HepG2 (cell line): ENCODE data around the gene POLR3K. TPM values are rescaled to one million over a fixed set of nuclear protein-coding genes. Genes with fewer than 3 reads are reported as not detected.

Source experiments
- GABPB1 ChIP-seq: IDR thresholded peaks from 2 replicates; pipeline ENCODE4 v1.6.1; 2016; ENCODE audit warnings: mild to moderate bottlenecking, missing genetic modification reagents, moderate library complexity, missing compliant biosample characterization
- ISL2 ChIP-seq: sonication (generic); formaldehyde crosslinking; IDR thresholded peaks from 2 replicates; pipeline ENCODE4 v1.5.0; 2020; ENCODE audit warnings: missing genetic modification reagents
- PHF21A ChIP-seq: sonication (generic); formaldehyde crosslinking; IDR thresholded peaks from 2 replicates; pipeline ENCODE4 v1.5.0; 2020; ENCODE audit warnings: mild to moderate bottlenecking, missing genetic modification reagents
- SMC3 ChIP-seq: IDR thresholded peaks from 2 replicates; pipeline ENCODE4 v1.6.1; 2011; ENCODE audit warnings: low read length, improper control_type of control experiment
- ZFP82 ChIP-seq: sonication (generic); formaldehyde crosslinking; IDR thresholded peaks from 2 replicates; pipeline ENCODE4 v1.5.1; 2020; ENCODE audit warnings: mild to moderate bottlenecking, missing genetic modification reagents, borderline replicate concordance
- ZNF275 ChIP-seq: sonication (generic); formaldehyde crosslinking; IDR thresholded peaks from 2 replicates; pipeline ENCODE4 v1.8.0; 2022; ENCODE audit warnings: missing genetic modification reagents, mild to moderate bottlenecking, inconsistent platforms, borderline replicate concordance
- ZNF33B ChIP-seq: sonication (generic); formaldehyde crosslinking; IDR thresholded peaks from 2 replicates; pipeline ENCODE4 v1.5.1; 2020; ENCODE audit warnings: mild to moderate bottlenecking, missing genetic modification reagents
- ZNF850 ChIP-seq: sonication (generic); formaldehyde crosslinking; conservative IDR thresholded peaks from 2 replicates; pipeline ENCODE4 v1.9.0; 2021; ENCODE audit warnings: mild to moderate bottlenecking, missing genetic modification reagents
- ZNF883 ChIP-seq: sonication (generic); formaldehyde crosslinking; IDR thresholded peaks from 2 replicates; pipeline ENCODE4 v1.5.1; 2020; ENCODE audit warnings: mild to moderate bottlenecking, missing genetic modification reagents; ENCODE audit errors: not compliant biosample characterization
- ZUFSP ChIP-seq: sonication (generic); formaldehyde crosslinking; IDR thresholded peaks from 2 replicates; pipeline ENCODE4 v1.9.0; 2021; ENCODE audit warnings: missing genetic modification reagents, mild to moderate bottlenecking, borderline replicate concordance
- polyA plus RNA-seq, 8 experiments: library from polyadenylated mRNA; depleted of rRNA in 3 of 8; stranded (reverse) in 7 of 8; unstranded in 1 of 8; fragments of >200 nt; fragmentation: Illumina TruSeq in 4 of 8; extraction: Trizol in 4 of 8; gene quantifications; 2 replicates each; pipeline versions ENCODE4 v1.2.1 to v1.2.3, GENCODE V29; 2011 to 2016; ENCODE audit warnings: low read depth in 4 of 8, missing spikeins in 1 of 8, mixed read lengths in 1 of 8; ENCODE audit not compliant: insufficient read depth in 1 of 8
- total RNA-seq, 5 experiments: library from RNA; depleted of rRNA; stranded (reverse); fragments of >200 nt; fragmentation: Illumina TruSeq; extraction: Trizol; gene quantifications; 2 replicates each; pipeline ENCODE4 v1.2.3, GENCODE V29; 2016; ENCODE audit warnings: low read depth in 1 of 5
- TF ChIP-seq, protein P1 (sequence below): sonication (generic); formaldehyde crosslinking; IDR thresholded peaks from 2 replicates; pipeline ENCODE4 v1.4.0; 2020; ENCODE audit warnings: missing genetic modification reagents, borderline replicate concordance
- TF ChIP-seq, protein P2 (sequence below): sonication (generic); formaldehyde crosslinking; IDR thresholded peaks from 2 replicates; pipeline ENCODE4 v1.5.1; 2020; ENCODE audit warnings: missing genetic modification reagents, mild to moderate bottlenecking, borderline replicate concordance
- TF ChIP-seq, protein P3 (sequence below): sonication (generic); formaldehyde crosslinking; IDR thresholded peaks from 2 replicates; pipeline ENCODE4 v1.9.0; 2021; ENCODE audit warnings: missing genetic modification reagents, mild to moderate bottlenecking, borderline replicate concordance
- TF ChIP-seq, protein P4 (sequence below): sonication (generic); formaldehyde crosslinking; IDR thresholded peaks from 2 replicates; pipeline ENCODE4 v1.5.0; 2020; ENCODE audit warnings: mild to moderate bottlenecking, missing genetic modification reagents, borderline replicate concordance

The POLR3K gene
- total and polyA plus RNA-seq, 2 of the 13 experiments (the other 11 are each of a cell fraction or from before 2014, with no cell fraction given), result 14.8 to 18.8 TPM

- TF ChIP-seq, protein P1, sequence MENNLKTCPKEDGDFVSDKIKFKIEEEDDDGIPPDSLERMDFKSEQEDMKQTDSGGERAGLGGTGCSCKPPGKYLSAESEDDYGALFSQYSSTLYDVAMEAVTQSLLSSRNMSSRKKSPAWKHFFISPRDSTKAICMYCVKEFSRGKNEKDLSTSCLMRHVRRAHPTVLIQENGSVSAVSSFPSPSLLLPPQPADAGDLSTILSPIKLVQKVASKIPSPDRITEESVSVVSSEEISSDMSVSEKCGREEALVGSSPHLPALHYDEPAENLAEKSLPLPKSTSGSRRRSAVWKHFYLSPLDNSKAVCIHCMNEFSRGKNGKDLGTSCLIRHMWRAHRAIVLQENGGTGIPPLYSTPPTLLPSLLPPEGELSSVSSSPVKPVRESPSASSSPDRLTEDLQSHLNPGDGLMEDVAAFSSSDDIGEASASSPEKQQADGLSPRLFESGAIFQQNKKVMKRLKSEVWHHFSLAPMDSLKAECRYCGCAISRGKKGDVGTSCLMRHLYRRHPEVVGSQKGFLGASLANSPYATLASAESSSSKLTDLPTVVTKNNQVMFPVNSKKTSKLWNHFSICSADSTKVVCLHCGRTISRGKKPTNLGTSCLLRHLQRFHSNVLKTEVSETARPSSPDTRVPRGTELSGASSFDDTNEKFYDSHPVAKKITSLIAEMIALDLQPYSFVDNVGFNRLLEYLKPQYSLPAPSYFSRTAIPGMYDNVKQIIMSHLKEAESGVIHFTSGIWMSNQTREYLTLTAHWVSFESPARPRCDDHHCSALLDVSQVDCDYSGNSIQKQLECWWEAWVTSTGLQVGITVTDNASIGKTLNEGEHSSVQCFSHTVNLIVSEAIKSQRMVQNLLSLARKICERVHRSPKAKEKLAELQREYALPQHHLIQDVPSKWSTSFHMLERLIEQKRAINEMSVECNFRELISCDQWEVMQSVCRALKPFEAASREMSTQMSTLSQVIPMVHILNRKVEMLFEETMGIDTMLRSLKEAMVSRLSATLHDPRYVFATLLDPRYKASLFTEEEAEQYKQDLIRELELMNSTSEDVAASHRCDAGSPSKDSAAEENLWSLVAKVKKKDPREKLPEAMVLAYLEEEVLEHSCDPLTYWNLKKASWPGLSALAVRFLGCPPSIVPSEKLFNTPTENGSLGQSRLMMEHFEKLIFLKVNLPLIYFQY, result no peak
- TF ChIP-seq ZNF850 (CRISPR knock-in tag), result no peak
- TF ChIP-seq, protein P2, sequence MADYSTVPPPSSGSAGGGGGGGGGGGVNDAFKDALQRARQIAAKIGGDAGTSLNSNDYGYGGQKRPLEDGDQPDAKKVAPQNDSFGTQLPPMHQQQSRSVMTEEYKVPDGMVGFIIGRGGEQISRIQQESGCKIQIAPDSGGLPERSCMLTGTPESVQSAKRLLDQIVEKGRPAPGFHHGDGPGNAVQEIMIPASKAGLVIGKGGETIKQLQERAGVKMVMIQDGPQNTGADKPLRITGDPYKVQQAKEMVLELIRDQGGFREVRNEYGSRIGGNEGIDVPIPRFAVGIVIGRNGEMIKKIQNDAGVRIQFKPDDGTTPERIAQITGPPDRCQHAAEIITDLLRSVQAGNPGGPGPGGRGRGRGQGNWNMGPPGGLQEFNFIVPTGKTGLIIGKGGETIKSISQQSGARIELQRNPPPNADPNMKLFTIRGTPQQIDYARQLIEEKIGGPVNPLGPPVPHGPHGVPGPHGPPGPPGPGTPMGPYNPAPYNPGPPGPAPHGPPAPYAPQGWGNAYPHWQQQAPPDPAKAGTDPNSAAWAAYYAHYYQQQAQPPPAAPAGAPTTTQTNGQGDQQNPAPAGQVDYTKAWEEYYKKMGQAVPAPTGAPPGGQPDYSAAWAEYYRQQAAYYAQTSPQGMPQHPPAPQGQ (CRISPR knock-in tag), result 0 out of 2 replicates have a peak, but pooled peaks have one; percentile 17
- TF ChIP-seq, protein P3, sequence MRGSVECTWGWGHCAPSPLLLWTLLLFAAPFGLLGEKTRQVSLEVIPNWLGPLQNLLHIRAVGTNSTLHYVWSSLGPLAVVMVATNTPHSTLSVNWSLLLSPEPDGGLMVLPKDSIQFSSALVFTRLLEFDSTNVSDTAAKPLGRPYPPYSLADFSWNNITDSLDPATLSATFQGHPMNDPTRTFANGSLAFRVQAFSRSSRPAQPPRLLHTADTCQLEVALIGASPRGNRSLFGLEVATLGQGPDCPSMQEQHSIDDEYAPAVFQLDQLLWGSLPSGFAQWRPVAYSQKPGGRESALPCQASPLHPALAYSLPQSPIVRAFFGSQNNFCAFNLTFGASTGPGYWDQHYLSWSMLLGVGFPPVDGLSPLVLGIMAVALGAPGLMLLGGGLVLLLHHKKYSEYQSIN (CRISPR knock-in tag), result no peak
- TF ChIP-seq ISL2 (CRISPR knock-in tag), result no peak
- no peak for TF ChIP-seq ZNF883 (CRISPR knock-in tag)
- TF ChIP-seq ZNF33B (CRISPR knock-in tag), result no peak
- TF ChIP-seq GABPB1, result peak; percentile 67; the same call in 1 of the 2 replicates
- no peak for TF ChIP-seq ZNF275 (CRISPR knock-in tag)
- TF ChIP-seq ZUFSP (CRISPR knock-in tag), result no peak
- peak; percentile 80 for TF ChIP-seq PHF21A (CRISPR knock-in tag)
- TF ChIP-seq, protein P4, sequence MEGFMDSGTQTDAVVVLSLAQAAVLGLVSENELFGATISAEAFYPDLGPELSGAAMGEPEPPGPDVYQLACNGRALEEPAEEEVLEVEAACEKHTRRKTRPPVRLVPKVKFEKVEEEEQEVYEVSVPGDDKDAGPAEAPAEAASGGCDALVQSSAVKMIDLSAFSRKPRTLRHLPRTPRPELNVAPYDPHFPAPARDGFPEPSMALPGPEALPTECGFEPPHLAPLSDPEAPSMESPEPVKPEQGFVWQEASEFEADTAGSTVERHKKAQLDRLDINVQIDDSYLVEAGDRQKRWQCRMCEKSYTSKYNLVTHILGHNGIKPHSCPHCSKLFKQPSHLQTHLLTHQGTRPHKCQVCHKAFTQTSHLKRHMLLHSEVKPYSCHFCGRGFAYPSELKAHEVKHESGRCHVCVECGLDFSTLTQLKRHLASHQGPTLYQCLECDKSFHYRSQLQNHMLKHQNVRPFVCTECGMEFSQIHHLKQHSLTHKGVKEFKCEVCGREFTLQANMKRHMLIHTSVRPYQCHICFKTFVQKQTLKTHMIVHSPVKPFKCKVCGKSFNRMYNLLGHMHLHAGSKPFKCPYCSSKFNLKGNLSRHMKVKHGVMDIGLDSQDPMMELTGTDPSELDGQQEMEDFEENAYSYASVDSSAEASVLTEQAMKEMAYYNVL (CRISPR knock-in tag), result no peak
- TF ChIP-seq SMC3, result peak; percentile 34; the same call in 1 of the 2 replicates
- TF ChIP-seq ZFP82 (CRISPR knock-in tag), result no peak
Measured at GRCh38 chr16:75580-76501, 22.4 kb upstream of the POLR3K start (continued).
